Muscle layer of colon (tissue), 2 donors: ENCODE data around the gene CCDC85B.

Source experiments
- H3K27ac ChIP-seq: one replicate; pipeline ENCODE4 v1.7.0; 2013; ENCODE audit warnings: low read depth, mild to moderate bottlenecking, low read length, moderate library complexity
- H3K27me3 ChIP-seq, 2 donors: one replicate each; pipeline ENCODE4 v1.7.0; 2013; ENCODE audit warnings: low read length in 2 of 2, mild to moderate bottlenecking in 2 of 2; ENCODE audit not compliant: insufficient read depth in 2 of 2, control insufficient read depth in 1 of 2
- H3K36me3 ChIP-seq: one replicate; pipeline ENCODE4 v1.7.0; 2013; ENCODE audit warnings: mild to moderate bottlenecking, low read length; ENCODE audit not compliant: insufficient read depth
- H3K4me1 ChIP-seq: one replicate; pipeline ENCODE4 v1.7.0; 2013; ENCODE audit warnings: mild to moderate bottlenecking, low read length; ENCODE audit not compliant: insufficient read depth
- H3K4me3 ChIP-seq, 2 donors: one replicate each; pipeline ENCODE4 v1.7.0; 2013; ENCODE audit warnings: low read length in 2 of 2, low read depth in 1 of 2, mild to moderate bottlenecking in 1 of 2, moderate library complexity in 1 of 2
- H3K9ac ChIP-seq: one replicate; pipeline ENCODE4 v1.7.0; 2013; ENCODE audit warnings: low read length
- H3K9me3 ChIP-seq: one replicate; pipeline ENCODE4 v1.7.0; 2013; ENCODE audit warnings: mild to moderate bottlenecking, low read length
- donor health status: abdominal sarcoma.
- donor health status: Adenocarcinoma of cecum.

The CCDC85B gene

DNA sequence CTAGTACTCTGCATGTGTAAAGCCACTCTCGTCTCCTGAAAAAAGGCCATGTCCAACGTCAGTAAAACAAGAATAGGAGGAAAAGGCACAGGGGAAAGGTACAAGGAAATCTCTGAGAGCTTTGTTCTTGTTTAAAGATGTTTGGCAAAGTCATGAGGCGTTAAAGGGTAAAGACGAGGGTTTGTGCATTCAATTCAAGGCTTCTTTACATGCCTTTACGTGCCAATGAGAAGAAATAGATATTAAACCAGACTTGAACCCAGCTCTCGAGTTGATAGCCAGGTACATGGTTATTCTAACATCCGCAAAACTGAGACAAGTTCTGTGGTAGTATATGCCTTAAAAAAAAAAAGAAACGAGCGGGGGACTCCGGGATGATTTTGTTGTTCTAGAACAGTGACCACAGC, 31.8 kb upstream of the CCDC85B start:
- Histone ChIP-seq H3K9me3 (no peaks in the 10 kb centered on the region), H3K4me1 (peaks cover 48% of the 10 kb centered on the region), H3K36me3 (peaks cover 47% of the 10 kb centered on the region), H3K9ac (peak overlapping the region; percentile 58), H3K27me3 (no peaks in the 10 kb centered on the region), H3K4me3 (peak overlapping the region; percentile 41 to 68), H3K27ac (peak overlapping the region; percentile 99)

- Histone ChIP-seq H3K4me3 (peak overlapping the region; percentile 68 to 71), H3K36me3 (peaks cover 47% of the 10 kb centered on the region), H3K4me1 (peaks cover 51% of the 10 kb centered on the region), H3K9me3 (no peaks in the 10 kb centered on the region), H3K27me3 (no peaks in the 10 kb centered on the region), H3K9ac (peak overlapping the region; percentile 93), H3K27ac (peak overlapping the region; percentile 99)
Observed at GRCh38 chr11:65859095-65859811, 31.2 kb upstream of the CCDC85B start.

GRCh38 chr11:65859812-65860277, 30.6 kb upstream of the CCDC85B start:
- H3K36me3 ChIP-seq = peaks cover 47% of the 10 kb centered on the region

DNA sequence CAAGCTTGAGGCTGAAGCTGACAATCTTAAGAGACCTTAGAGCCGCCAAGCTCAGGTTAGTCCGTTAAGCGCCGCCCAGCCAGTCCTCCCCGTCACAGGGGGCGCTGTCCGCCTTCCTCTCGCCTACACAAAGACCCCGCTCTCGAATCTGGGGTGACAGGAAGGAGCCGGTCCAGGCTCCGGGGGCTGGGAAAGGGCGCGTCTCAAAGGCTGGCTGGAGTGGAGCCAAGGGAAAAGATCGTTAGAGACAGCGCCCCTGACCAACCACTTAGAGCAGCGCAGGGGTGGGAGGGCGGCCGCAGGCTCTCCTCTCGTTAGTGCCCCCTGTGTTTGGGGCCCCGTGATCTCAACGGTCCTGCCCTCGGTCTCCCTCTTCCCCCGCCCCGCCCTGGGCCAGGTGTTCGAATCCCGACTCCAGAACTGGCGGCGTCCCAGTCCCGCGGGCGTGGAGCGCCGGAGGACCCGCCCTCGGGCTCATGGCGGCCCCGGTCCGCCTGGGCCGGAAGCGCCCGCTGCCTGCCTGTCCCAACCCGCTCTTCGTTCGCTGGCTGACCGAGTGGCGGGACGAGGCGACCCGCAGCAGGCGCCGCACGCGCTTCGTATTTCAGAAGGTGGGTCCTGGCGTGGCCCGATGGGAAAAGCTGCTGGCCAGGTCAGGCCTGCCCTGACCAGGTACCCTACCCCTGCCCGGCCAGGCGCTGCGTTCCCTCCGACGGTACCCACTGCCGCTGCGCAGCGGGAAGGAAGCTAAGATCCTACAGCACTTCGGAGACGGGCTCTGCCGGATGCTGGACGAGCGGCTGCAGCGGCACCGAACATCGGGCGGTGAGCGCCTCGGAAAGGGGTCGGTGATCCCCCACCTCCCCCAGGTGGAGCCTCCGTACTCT, 30.0 kb upstream of the CCDC85B start, which contains the start of gene MUS81:
Gene MUS81, plus strand, starts transcription at position 156 of the 887 bp plus-strand sequence. Its CDS starts 321 bp downstream, at position 477.
- H3K9me3 ChIP-seq = no peaks in the 10 kb centered on the region
- peak within 1 kb of the TSS; percentile 93 for H3K9ac ChIP-seq
- H3K27ac ChIP-seq = peak within 1 kb of the TSS; percentile 99
- peaks cover 47% of the 10 kb centered on the region for H3K36me3 ChIP-seq
- H3K27me3 ChIP-seq = no peaks in the 10 kb centered on the region
- peak within 1 kb of the TSS; percentile 68 to 71 for H3K4me3 ChIP-seq
- H3K4me1 ChIP-seq = peaks cover 42% of the 10 kb centered on the region

More at GRCh38 chr11:65859812-65860277, 30.6 kb upstream of the CCDC85B start:
- Histone ChIP-seq H3K27me3 (no peaks in the 10 kb centered on the region), H3K27ac (peak overlapping the region; percentile 99), H3K9me3 (no peaks in the 10 kb centered on the region), H3K4me1 (peaks cover 45% of the 10 kb centered on the region), H3K9ac (peak overlapping the region; percentile 93), H3K4me3 (peak overlapping the region; percentile 68 to 71)

- peaks cover 36% of the 10 kb centered on the region for H3K4me1 ChIP-seq
- H3K27ac ChIP-seq = peak overlapping the region; percentile 99
- H3K4me3 ChIP-seq = peak overlapping the region; percentile 68 to 71
- H3K27me3 ChIP-seq = no peaks in the 10 kb centered on the region
- no peaks in the 10 kb centered on the region for H3K9me3 ChIP-seq
- H3K36me3 ChIP-seq = peaks cover 47% of the 10 kb centered on the region
- peak overlapping the region; percentile 93 for H3K9ac ChIP-seq
Observed at GRCh38 chr11:65861165-65861505, 29.3 kb upstream of the CCDC85B start.

- peaks cover 49% of the 10 kb centered on the region for H3K36me3 ChIP-seq
- peak overlapping the region; percentile 99 for H3K27ac ChIP-seq
- H3K9ac ChIP-seq = peak overlapping the region; percentile 93
- no peaks in the 10 kb centered on the region for H3K9me3 ChIP-seq
- H3K4me1 ChIP-seq = peaks cover 31% of the 10 kb centered on the region
- no peaks in the 10 kb centered on the region for H3K27me3 ChIP-seq
- H3K4me3 ChIP-seq = peak overlapping the region; percentile 68 to 71
Observed at GRCh38 chr11:65861533-65862183, 28.8 kb upstream of the CCDC85B start.

- H3K9me3 ChIP-seq = no peaks in the 10 kb centered on the region
- peaks cover 55% of the 10 kb centered on the region for H3K36me3 ChIP-seq
- no peaks in the 10 kb centered on the region for H3K27me3 ChIP-seq
- H3K27ac ChIP-seq = peak overlapping the region; percentile 99
- peaks cover 31% of the 10 kb centered on the region for H3K4me1 ChIP-seq
- no peak overlapping the region for H3K9ac ChIP-seq
- peak overlapping the region in 1 of 2 donors; percentile 68 for H3K4me3 ChIP-seq
Observed at GRCh38 chr11:65862191-65862735, 28.2 kb upstream of the CCDC85B start.

DNA sequence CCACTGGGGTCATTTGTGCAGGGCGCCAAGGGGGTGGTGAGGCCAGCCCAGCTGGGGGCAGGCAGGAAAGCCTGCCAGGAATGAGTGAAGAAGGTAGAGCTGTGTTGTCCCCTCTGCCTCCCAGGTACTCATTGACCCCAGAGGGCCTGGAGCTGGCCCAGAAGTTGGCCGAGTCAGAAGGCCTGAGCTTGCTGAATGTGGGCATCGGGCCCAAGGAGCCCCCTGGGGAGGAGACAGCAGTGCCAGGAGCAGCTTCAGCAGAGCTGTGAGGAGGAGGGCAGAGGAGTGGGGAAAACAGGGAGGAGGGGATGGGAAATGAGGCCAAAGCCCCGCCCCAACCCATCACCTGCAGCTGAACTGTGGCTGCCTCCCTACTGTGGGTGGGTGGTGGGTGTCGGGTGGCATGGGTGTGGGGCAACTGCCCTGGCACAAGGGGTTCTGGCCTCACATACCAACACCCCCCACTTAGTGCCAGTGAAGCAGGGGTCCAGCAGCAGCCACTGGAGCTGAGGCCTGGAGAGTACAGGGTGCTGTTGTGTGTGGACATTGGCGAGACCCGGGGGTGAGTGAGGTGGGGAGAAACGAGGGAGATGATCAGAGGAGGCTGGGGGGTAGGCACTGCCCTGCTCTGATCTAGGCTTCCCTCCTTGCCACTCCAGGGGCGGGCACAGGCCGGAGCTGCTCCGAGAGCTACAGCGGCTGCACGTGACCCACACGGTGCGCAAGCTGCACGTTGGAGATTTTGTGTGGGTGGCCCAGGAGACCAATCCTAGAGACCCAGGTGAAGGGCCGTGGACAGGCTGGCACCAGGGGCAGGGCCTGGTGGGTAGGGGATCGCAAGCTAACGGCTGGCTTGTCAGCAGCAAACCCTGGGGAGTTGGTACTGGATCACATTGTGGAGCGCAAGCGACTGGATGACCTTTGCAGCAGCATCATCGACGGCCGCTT, 27.3 kb upstream of the CCDC85B start:
- Histone ChIP-seq H3K4me3 (no peak overlapping the region), H3K27me3 (no peaks in the 10 kb centered on the region), H3K27ac (no peak overlapping the region), H3K36me3 (peaks cover 62% of the 10 kb centered on the region), H3K9ac (no peak overlapping the region), H3K4me1 (peaks cover 41% of the 10 kb centered on the region), H3K9me3 (no peaks in the 10 kb centered on the region)

- H3K27ac ChIP-seq = no peak overlapping the region
- H3K4me3 ChIP-seq = no peak overlapping the region
- H3K4me1 ChIP-seq = peaks cover 41% of the 10 kb centered on the region
- no peaks in the 10 kb centered on the region for H3K27me3 ChIP-seq
- no peaks in the 10 kb centered on the region for H3K9me3 ChIP-seq
- no peak overlapping the region for H3K9ac ChIP-seq
- H3K36me3 ChIP-seq = peaks cover 71% of the 10 kb centered on the region
Observed at GRCh38 chr11:65863889-65864705, 26.4 kb upstream of the CCDC85B start.
